ENCODE data around the gene GOLM1. TPM values are rescaled to one million over a fixed set of nuclear protein-coding genes. Genes with fewer than 3 reads are reported as not detected.

Gene GOLM1
- total and polyA plus RNA-seq, 2 donors, result 41.5 to 45.9 TPM

DNA sequence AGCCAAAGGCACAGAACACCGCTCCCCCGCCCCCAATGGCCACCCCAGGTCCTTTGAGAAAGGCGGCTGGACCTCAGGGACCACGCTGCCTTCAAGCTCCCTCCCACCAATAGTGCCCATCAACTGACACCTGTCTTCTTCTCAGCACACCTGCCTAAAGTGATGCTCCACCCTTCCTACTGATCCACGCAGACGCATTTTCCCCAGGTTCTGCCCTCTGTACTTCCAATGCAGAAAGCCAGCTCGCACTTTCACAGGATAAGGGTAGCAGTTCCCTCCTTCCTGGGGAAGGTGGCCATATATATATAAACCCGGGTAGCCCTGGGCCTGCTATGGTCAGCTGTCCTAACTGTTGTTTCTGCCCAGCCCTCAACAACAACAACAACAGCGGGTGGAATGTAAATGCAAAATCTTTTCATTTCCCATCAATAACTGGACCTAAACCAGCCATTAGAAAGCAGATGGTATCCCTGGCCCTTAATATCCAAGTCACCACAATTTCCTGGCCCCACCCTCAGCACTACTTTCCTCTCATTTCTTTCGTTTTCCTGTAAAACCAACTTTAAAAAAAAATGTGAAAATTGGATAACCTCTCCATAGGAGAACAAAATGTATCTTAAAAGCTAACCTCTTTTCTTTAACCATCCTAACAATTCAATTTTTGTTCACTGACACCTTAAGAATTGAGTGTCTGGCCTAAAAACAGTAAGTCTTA, 1.7 kb downstream of the GOLM1 start:
- Histone ChIP-seq H3K4me1 (ENCODE audit: control insufficient read depth in 2 of 2, insufficient read depth in 2 of 2, low read length in 2 of 2) (peaks cover 3 to 8% of the 10 kb centered on the region in 2 donors), H3K4me3 (ENCODE audit: low read length in 2 of 2) (no peak overlapping the region), H3K27ac (ENCODE audit: low read depth in 1 of 2, low read length in 1 of 2) (no peak overlapping the region), H3K27me3 (ENCODE audit: control insufficient read depth in 2 of 2, insufficient read depth in 1 of 2, low read length in 1 of 2) (peaks cover 28 to 37% of the 10 kb centered on the region in 2 donors), H3K36me3 (ENCODE audit: control insufficient read depth in 2 of 2, insufficient read depth in 2 of 2, low read length in 1 of 2) (no peaks in the 10 kb centered on the region), H3K9me3 (ENCODE audit: control insufficient read depth in 2 of 2, insufficient read depth in 1 of 2, low read length in 1 of 2) (no peaks in the 10 kb centered on the region)
- no peak for DNase-seq (ENCODE audit: low read depth in 6 of 9, low spot score in 9 of 9)
- whole genome bisulfite sequencing, result 92% methylated on average over 10 of the region's 10 CpGs

DNA sequence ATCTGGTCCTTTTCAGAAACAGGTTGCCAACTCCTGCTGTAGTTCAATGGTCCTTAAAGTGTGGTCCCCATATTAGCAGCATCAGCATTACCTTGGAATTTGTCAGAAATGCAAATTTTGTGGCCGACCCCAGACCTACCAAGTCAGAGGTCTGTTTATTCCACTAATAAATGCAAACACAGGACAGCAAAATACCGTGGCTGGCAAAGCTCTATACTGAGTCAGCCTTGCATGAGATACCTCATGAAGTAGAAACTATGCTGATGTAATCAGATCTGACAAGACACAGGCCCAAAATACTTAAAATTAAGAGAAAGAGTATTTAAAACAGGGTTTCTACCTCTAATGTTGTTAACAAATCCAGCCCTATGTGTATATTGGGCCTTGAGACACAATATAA, 3.0 kb downstream of the GOLM1 start:
- H3K9me3 ChIP-seq (ENCODE audit: control insufficient read depth in 2 of 2, insufficient read depth in 1 of 2, low read length in 1 of 2), result no peaks in the 10 kb centered on the region
- no peak overlapping the region for H3K4me3 ChIP-seq (ENCODE audit: low read length in 2 of 2)
- H3K4me1 ChIP-seq (ENCODE audit: control insufficient read depth in 2 of 2, insufficient read depth in 2 of 2, low read length in 2 of 2), result peaks cover 3 to 8% of the 10 kb centered on the region in 2 donors
- WGBS, result 94% methylated on average over 2 of the region's 2 CpGs
- no peak overlapping the region for H3K27ac ChIP-seq (ENCODE audit: low read depth in 1 of 2, low read length in 1 of 2)
- DNase-seq (ENCODE audit: low read depth in 6 of 9, low spot score in 9 of 9), result no peak
- peaks cover 27 to 33% of the 10 kb centered on the region in 2 donors for H3K27me3 ChIP-seq (ENCODE audit: control insufficient read depth in 2 of 2, insufficient read depth in 1 of 2, low read length in 1 of 2)
- no peaks in the 10 kb centered on the region for H3K36me3 ChIP-seq (ENCODE audit: control insufficient read depth in 2 of 2, insufficient read depth in 2 of 2, low read length in 1 of 2)

DNA sequence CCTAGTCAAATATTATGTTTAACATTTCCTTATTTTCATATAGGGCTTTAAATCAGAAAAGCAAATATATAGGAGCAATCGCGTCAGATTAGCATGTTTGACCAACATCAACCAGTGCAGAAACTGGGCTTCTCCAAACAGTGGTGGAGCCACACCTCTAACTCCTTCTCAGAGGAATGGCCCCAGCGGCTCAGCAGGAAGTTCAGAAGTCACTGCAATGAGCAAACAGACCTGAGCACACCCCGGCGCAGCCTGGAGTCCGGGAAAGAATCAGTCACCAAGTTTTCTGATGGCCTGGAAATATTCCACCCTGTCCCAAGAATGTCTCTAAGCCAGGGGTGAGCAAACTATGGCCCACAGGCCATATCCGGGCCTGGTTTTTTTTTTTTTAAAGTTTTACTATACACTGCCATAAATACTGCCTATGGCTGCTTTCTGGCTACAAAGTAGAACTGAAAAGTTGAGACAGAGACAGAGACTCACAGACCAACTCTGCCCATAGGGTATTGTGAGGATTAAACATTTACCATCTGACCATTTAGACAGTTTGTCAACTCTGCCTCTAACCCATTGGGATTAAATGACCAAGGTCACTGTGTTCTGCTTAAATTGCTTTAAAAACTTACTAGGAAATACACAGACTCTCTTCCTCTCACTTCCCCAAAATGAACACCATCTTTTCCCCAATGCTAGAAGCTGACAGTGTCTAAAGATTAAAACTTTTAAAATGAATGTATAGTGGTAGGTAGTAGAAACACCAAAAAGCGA, 5.4 kb downstream of the GOLM1 start:
- H3K4me3 ChIP-seq (ENCODE audit: low read length in 2 of 2), result no peak overlapping the region

DNA sequence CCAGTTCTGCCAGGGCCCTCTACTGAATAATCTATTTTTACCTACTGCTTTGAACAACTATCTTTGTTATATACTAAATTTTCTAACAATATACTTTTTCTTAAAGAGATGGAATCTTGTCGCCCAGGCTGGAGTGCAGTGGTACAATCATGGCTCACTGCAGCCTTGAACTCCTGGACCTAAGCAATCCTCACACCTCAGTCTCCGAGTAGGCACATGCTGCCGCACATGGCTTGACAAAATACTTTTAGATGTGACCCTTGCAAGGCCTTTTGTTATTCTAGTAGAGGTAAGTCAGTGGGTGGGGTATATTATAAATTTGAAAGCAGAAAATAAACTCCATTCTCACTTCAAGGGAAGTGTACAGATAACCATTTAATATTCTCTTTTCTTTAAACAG, 7.9 kb downstream of the GOLM1 start:
- no peak overlapping the region for H3K4me3 ChIP-seq (ENCODE audit: low read length in 2 of 2)
- peaks cover 0 to 2% of the 10 kb centered on the region in 2 donors for H3K27me3 ChIP-seq (ENCODE audit: control insufficient read depth in 2 of 2, insufficient read depth in 1 of 2, low read length in 1 of 2)
- H3K9me3 ChIP-seq (ENCODE audit: control insufficient read depth in 2 of 2, insufficient read depth in 1 of 2, low read length in 1 of 2), result peaks cover 0 to 7% of the 10 kb centered on the region in 2 donors
- WGBS, result 98% methylated on average over 3 of the region's 3 CpGs
- H3K36me3 ChIP-seq (ENCODE audit: control insufficient read depth in 2 of 2, insufficient read depth in 2 of 2, low read length in 1 of 2), result no peaks in the 10 kb centered on the region
- no peak overlapping the region for H3K27ac ChIP-seq (ENCODE audit: low read depth in 1 of 2, low read length in 1 of 2)
- DNase-seq (ENCODE audit: low read depth in 6 of 9, low spot score in 9 of 9), result no peak
- H3K4me1 ChIP-seq (ENCODE audit: control insufficient read depth in 2 of 2, insufficient read depth in 2 of 2, low read length in 2 of 2), result no peaks in the 10 kb centered on the region

More for the DNA sequence above, 5.4 kb downstream of the GOLM1 start:
- Histone ChIP-seq H3K36me3 (ENCODE audit: control insufficient read depth in 2 of 2, insufficient read depth in 2 of 2, low read length in 1 of 2) (no peaks in the 10 kb centered on the region), H3K4me1 (ENCODE audit: control insufficient read depth in 2 of 2, insufficient read depth in 2 of 2, low read length in 2 of 2) (peaks cover 0 to 4% of the 10 kb centered on the region in 2 donors), H3K27ac (ENCODE audit: low read depth in 1 of 2, low read length in 1 of 2) (no peak overlapping the region), H3K9me3 (ENCODE audit: control insufficient read depth in 2 of 2, insufficient read depth in 1 of 2, low read length in 1 of 2) (peaks cover 0 to 7% of the 10 kb centered on the region in 2 donors), H3K27me3 (ENCODE audit: control insufficient read depth in 2 of 2, insufficient read depth in 1 of 2, low read length in 1 of 2) (peaks cover 9 to 17% of the 10 kb centered on the region in 2 donors)
- no peak for DNase-seq (ENCODE audit: low read depth in 6 of 9, low spot score in 9 of 9)
- 90% methylated on average over 8 of the region's 8 CpGs for WGBS

DNA sequence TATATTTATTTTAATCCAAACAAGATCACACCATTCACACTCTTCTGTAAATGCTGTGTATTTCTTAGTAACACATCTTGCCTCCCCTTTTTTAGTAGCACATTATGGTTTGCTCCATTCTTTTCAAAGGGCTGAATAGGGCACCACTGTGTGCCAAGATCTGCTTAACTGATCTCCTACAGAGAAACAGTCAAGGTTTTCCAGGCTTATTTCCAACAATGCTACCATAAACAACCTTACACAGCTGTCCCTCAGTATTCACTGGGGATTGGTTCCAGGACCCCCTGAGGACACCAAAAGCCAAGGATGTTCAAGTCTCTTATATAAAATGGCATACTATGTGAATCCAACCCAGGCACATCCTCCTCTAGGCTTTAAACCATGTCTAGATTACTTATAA, 16.5 kb downstream of the GOLM1 start:
- Histone ChIP-seq H3K4me1 (ENCODE audit: control insufficient read depth in 2 of 2, insufficient read depth in 2 of 2, low read length in 2 of 2) (no peaks in the 10 kb centered on the region), H3K27ac (ENCODE audit: low read depth in 1 of 2, low read length in 1 of 2) (no peak overlapping the region), H3K4me3 (ENCODE audit: low read length in 2 of 2) (no peak overlapping the region), H3K9me3 (ENCODE audit: control insufficient read depth in 2 of 2, insufficient read depth in 1 of 2, low read length in 1 of 2) (no peaks in the 10 kb centered on the region), H3K36me3 (ENCODE audit: control insufficient read depth in 2 of 2, insufficient read depth in 2 of 2, low read length in 1 of 2) (no peaks in the 10 kb centered on the region), H3K27me3 (ENCODE audit: control insufficient read depth in 2 of 2, insufficient read depth in 1 of 2, low read length in 1 of 2) (no peaks in the 10 kb centered on the region)
- no peak for DNase-seq (ENCODE audit: low read depth in 6 of 9, low spot score in 9 of 9)

DNA sequence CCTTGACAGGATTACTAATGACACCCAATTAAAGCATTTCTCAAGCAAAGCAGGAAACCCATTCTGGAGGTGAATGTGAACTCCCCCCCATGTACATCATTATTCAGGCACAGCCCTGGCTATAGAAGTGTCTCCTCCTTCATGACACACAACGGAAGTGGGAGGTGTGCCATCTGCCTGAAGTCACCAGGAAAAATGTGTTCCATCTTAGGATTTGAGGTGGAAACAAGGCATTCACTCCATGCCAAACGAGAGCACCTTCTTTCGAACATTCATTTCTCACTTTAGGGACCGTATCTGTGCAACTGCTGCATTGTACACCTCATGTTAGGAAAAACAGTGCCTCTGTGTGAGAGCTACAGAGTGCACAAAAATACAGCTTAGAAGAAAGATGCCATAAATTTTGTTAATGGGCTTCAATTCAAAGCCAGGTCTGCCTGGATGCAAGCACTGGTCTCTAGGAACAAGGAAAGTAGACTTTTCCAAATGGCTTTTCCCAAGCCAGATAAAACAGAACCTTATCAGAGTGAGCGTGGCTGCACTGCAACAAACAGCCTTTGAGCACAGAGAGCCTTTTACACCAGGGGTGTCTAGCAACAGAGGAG, 19.4 kb downstream of the GOLM1 start:
- no peaks in the 10 kb centered on the region for H3K9me3 ChIP-seq (ENCODE audit: control insufficient read depth in 2 of 2, insufficient read depth in 1 of 2, low read length in 1 of 2)
- no peaks in the 10 kb centered on the region for H3K36me3 ChIP-seq (ENCODE audit: control insufficient read depth in 2 of 2, insufficient read depth in 2 of 2, low read length in 1 of 2)
- 82% methylated on average over 5 of the region's 5 CpGs for WGBS
- H3K27ac ChIP-seq (ENCODE audit: low read depth in 1 of 2, low read length in 1 of 2), result no peak overlapping the region
- DNase-seq (ENCODE audit: low read depth in 6 of 9, low spot score in 9 of 9), result no peak
- H3K27me3 ChIP-seq (ENCODE audit: control insufficient read depth in 2 of 2, insufficient read depth in 1 of 2, low read length in 1 of 2), result no peaks in the 10 kb centered on the region
- no peak overlapping the region for H3K4me3 ChIP-seq (ENCODE audit: low read length in 2 of 2)
- peaks cover 0 to 5% of the 10 kb centered on the region in 2 donors for H3K4me1 ChIP-seq (ENCODE audit: control insufficient read depth in 2 of 2, insufficient read depth in 2 of 2, low read length in 2 of 2)

DNA sequence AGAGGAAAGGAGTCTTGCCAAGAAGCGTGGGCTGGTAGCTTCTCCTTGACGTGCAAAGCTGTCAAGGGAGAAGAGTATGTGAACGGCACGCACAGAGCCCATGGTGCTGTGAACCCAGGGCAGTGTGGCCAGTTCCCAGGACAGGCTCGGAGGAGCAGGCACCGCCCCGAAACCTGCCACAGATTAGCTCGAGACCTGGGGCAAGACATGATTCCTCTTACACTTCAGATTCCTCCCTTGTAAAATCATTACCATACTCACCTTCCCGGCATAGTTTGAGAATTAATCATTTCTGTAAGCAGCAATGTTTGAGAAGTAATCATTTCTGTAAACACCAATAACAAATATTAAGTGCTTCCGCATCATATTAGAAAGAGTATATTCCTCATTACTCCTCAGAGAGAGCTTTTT, 19.9 kb downstream of the GOLM1 start:
- WGBS, result 95% methylated on average over 10 of the region's 10 CpGs
- H3K27ac ChIP-seq (ENCODE audit: low read depth in 1 of 2, low read length in 1 of 2), result no peak overlapping the region
- no peak for DNase-seq (ENCODE audit: low read depth in 6 of 9, low spot score in 9 of 9)
- H3K4me3 ChIP-seq (ENCODE audit: low read length in 2 of 2), result no peak overlapping the region
- H3K27me3 ChIP-seq (ENCODE audit: control insufficient read depth in 2 of 2, insufficient read depth in 1 of 2, low read length in 1 of 2), result no peaks in the 10 kb centered on the region
- H3K36me3 ChIP-seq (ENCODE audit: control insufficient read depth in 2 of 2, insufficient read depth in 2 of 2, low read length in 1 of 2), result no peaks in the 10 kb centered on the region
- no peaks in the 10 kb centered on the region for H3K9me3 ChIP-seq (ENCODE audit: control insufficient read depth in 2 of 2, insufficient read depth in 1 of 2, low read length in 1 of 2)
- H3K4me1 ChIP-seq (ENCODE audit: control insufficient read depth in 2 of 2, insufficient read depth in 2 of 2, low read length in 2 of 2), result peaks cover 0 to 5% of the 10 kb centered on the region in 2 donors

DNA sequence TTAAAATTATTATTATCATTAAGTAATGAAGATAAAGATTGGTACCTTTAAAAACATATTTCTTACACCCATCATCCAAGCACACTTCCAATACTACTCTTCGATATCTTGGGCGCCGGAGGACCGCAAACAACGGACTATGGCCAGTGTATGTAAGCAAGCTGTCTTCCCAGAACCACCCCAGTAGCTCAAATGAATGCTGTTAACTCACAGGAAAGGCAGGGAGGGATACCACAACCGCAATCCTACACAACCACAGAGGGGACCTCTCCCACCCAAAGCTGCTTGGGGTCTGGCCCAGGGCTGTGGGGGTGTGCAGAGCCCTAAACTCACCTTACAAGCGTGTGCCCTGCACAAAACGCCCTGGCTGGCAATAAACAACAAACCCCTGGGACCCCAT, 20.6 kb downstream of the GOLM1 start:
- 97% methylated on average over 8 of the region's 8 CpGs for WGBS

DNA sequence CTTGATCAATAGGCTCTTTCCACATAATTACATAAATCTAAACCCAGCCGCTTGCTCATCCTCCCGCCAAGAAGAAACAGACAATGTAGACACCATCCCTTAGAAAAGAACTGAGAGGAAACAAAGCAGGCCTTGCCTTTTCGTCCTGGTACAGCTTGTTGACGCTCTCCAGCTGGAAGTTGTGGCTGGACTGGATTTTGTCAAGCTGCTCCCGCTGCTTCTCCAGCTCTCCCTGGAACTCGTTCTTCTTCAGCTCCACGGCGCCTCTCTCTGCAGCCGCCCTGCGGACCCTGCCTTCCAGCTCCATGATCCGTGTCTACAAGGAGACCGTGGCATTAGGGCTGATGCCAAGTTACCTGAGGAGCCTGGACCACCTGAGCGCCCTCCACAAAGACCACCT, 22.1 kb downstream of the GOLM1 start:
- DNase-seq (ENCODE audit: low read depth in 6 of 9, low spot score in 9 of 9), result no peak
- Histone ChIP-seq H3K27me3 (ENCODE audit: control insufficient read depth in 2 of 2, insufficient read depth in 1 of 2, low read length in 1 of 2) (no peaks in the 10 kb centered on the region), H3K9me3 (ENCODE audit: control insufficient read depth in 2 of 2, insufficient read depth in 1 of 2, low read length in 1 of 2) (no peaks in the 10 kb centered on the region), H3K36me3 (ENCODE audit: control insufficient read depth in 2 of 2, insufficient read depth in 2 of 2, low read length in 1 of 2) (no peaks in the 10 kb centered on the region), H3K4me1 (ENCODE audit: control insufficient read depth in 2 of 2, insufficient read depth in 2 of 2, low read length in 2 of 2) (peaks cover 0 to 5% of the 10 kb centered on the region in 2 donors), H3K4me3 (ENCODE audit: low read length in 2 of 2) (no peak overlapping the region), H3K27ac (ENCODE audit: low read depth in 1 of 2, low read length in 1 of 2) (no peak overlapping the region)
- WGBS, result 97% methylated on average over 13 of the region's 13 CpGs

More for the DNA sequence above, 20.6 kb downstream of the GOLM1 start:
- no peak for DNase-seq (ENCODE audit: low read depth in 6 of 9, low spot score in 9 of 9)
- Histone ChIP-seq H3K4me3 (ENCODE audit: low read length in 2 of 2) (no peak overlapping the region), H3K36me3 (ENCODE audit: control insufficient read depth in 2 of 2, insufficient read depth in 2 of 2, low read length in 1 of 2) (no peaks in the 10 kb centered on the region), H3K27ac (ENCODE audit: low read depth in 1 of 2, low read length in 1 of 2) (no peak overlapping the region), H3K4me1 (ENCODE audit: control insufficient read depth in 2 of 2, insufficient read depth in 2 of 2, low read length in 2 of 2) (peaks cover 0 to 5% of the 10 kb centered on the region in 2 donors), H3K27me3 (ENCODE audit: control insufficient read depth in 2 of 2, insufficient read depth in 1 of 2, low read length in 1 of 2) (no peaks in the 10 kb centered on the region), H3K9me3 (ENCODE audit: control insufficient read depth in 2 of 2, insufficient read depth in 1 of 2, low read length in 1 of 2) (no peaks in the 10 kb centered on the region)

Measured in thymus (tissue), 11 donors.